GM21528 (cell line): ENCODE results near the gene FJX1.

ENCODE experiments used
- ATAC-seq: cut with Tn5 transposase; IDR thresholded peaks from one replicate; pipeline ENCODE4 v1.9.1; 2021; ENCODE audit warnings: mild to moderate bottlenecking, moderate library complexity; ENCODE audit not compliant: unreplicated experiment, low FRiP score

The FJX1 gene

GRCh38 chr11:35617687-35618496 lies at the start of gene FJX1:
FJX1 (plus strand) TSS chr11:35618460; CDS start chr11:35618637, 177 bp downstream.
- ATAC-seq, result peak; percentile 50

- no peak for ATAC-seq
Measured at GRCh38 chr11:35571696-35572095, 46.6 kb upstream of the FJX1 start.

- ATAC-seq, result no peak
Measured at GRCh38 chr11:35579557-35580396, 38.5 kb upstream of the FJX1 start.

- no peak for ATAC-seq
Measured at GRCh38 chr11:35580397-35580781, 37.9 kb upstream of the FJX1 start.

GRCh38 chr11:35582033-35582432 lies 36.2 kb upstream of the FJX1 start:
- ATAC-seq, result no peak

- ATAC-seq, result no peak
Measured at GRCh38 chr11:35583126-35583525, 35.1 kb upstream of the FJX1 start.

GRCh38 chr11:35583843-35584242 lies 34.4 kb upstream of the FJX1 start:
- ATAC-seq, result no peak

GRCh38 chr11:35584321-35584720 lies 33.9 kb upstream of the FJX1 start:
- no peak for ATAC-seq

GRCh38 chr11:35585416-35585815 lies 32.8 kb upstream of the FJX1 start:
- no peak for ATAC-seq

- no peak for ATAC-seq
Measured at GRCh38 chr11:35586222-35586621, 32.0 kb upstream of the FJX1 start.

- no peak for ATAC-seq
Measured at GRCh38 chr11:35587972-35588371, 30.3 kb upstream of the FJX1 start.

- ATAC-seq, result no peak
Measured at GRCh38 chr11:35588627-35589026, 29.6 kb upstream of the FJX1 start.

- ATAC-seq, result no peak
Measured at GRCh38 chr11:35589281-35589680, 29.0 kb upstream of the FJX1 start.

- no peak for ATAC-seq
Measured at GRCh38 chr11:35590412-35590811, 27.8 kb upstream of the FJX1 start.

- no peak for ATAC-seq
Measured at GRCh38 chr11:35593143-35593542, 25.1 kb upstream of the FJX1 start.

- ATAC-seq, result no peak
Measured at GRCh38 chr11:35594680-35595079, 23.6 kb upstream of the FJX1 start.

- no peak for ATAC-seq
Measured at GRCh38 chr11:35598254-35599125, 19.8 kb upstream of the FJX1 start.

- ATAC-seq, result no peak
Measured at GRCh38 chr11:35600331-35600838, 17.9 kb upstream of the FJX1 start.

GRCh38 chr11:35602160-35602793 lies 16.0 kb upstream of the FJX1 start:
- no peak for ATAC-seq

GRCh38 chr11:35602979-35603378 lies 15.3 kb upstream of the FJX1 start:
- no peak for ATAC-seq
